ENCODE data around the gene CNTN4.

CNTN4 gene

DNA sequence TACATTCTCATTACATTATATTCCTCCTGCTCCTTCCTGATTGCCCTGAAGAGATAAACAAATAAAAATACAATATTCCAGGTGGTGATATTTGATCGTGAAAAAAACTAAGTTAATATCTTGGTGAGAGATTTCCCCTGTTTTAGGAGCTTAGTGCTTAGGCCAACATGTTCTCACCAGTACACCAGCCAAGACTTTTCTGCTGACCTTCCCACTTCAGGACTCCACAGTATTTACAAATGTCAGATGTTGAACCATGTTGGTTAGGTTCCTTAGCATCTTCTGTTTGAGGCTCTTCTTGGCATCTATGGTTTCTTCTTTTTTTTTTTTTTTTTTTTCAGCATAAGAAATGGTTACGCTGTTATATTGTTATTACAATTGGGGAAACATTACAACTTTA, 764.5 kb downstream of the CNTN4 start:
- no peak for DNase-seq (ENCODE audit: low read depth, low spot score)
- H3K4me3 ChIP-seq (ENCODE audit: low read depth, low read length) = no peak overlapping the region
- in situ Hi-C loops (cut with HindIII; ENCODE audit: low sequenced_read_pairs) = no loop called here
- TF ChIP-seq, protein P1, sequence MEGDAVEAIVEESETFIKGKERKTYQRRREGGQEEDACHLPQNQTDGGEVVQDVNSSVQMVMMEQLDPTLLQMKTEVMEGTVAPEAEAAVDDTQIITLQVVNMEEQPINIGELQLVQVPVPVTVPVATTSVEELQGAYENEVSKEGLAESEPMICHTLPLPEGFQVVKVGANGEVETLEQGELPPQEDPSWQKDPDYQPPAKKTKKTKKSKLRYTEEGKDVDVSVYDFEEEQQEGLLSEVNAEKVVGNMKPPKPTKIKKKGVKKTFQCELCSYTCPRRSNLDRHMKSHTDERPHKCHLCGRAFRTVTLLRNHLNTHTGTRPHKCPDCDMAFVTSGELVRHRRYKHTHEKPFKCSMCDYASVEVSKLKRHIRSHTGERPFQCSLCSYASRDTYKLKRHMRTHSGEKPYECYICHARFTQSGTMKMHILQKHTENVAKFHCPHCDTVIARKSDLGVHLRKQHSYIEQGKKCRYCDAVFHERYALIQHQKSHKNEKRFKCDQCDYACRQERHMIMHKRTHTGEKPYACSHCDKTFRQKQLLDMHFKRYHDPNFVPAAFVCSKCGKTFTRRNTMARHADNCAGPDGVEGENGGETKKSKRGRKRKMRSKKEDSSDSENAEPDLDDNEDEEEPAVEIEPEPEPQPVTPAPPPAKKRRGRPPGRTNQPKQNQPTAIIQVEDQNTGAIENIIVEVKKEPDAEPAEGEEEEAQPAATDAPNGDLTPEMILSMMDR (IDR thresholded peaks at IDR 0.05; ENCODE audit: low read depth, low read length) = no peak

GRCh38 chr3:2869905-2870304, 771.2 kb downstream of the CNTN4 start:
- TF ChIP-seq, protein P1 (IDR thresholded peaks at IDR 0.05; ENCODE audit: low read depth, low read length) = no peak
- DNase-seq (ENCODE audit: low read depth, low spot score) = no peak
- H3K4me3 ChIP-seq (ENCODE audit: low read depth, low read length) = no peak overlapping the region
- in situ Hi-C loops (cut with HindIII; ENCODE audit: low sequenced_read_pairs) = no loop called here

GRCh38 chr3:2870724-2871333, 772.2 kb downstream of the CNTN4 start:
- TF ChIP-seq, protein P1 (IDR thresholded peaks at IDR 0.05; ENCODE audit: low read depth, low read length) = no peak
- in situ Hi-C loops (cut with HindIII; ENCODE audit: low sequenced_read_pairs) = no loop called here
- no peak for DNase-seq (ENCODE audit: low read depth, low spot score)
- H3K4me3 ChIP-seq (ENCODE audit: low read depth, low read length) = no peak overlapping the region

GRCh38 chr3:2872884-2873283, 774.2 kb downstream of the CNTN4 start:
- in situ Hi-C loops (cut with HindIII; ENCODE audit: low sequenced_read_pairs) = no loop called here
- H3K4me3 ChIP-seq (ENCODE audit: low read depth, low read length) = no peak overlapping the region
- TF ChIP-seq, protein P1 (IDR thresholded peaks at IDR 0.05; ENCODE audit: low read depth, low read length) = no peak
- DNase-seq (ENCODE audit: low read depth, low spot score) = no peak

DNA sequence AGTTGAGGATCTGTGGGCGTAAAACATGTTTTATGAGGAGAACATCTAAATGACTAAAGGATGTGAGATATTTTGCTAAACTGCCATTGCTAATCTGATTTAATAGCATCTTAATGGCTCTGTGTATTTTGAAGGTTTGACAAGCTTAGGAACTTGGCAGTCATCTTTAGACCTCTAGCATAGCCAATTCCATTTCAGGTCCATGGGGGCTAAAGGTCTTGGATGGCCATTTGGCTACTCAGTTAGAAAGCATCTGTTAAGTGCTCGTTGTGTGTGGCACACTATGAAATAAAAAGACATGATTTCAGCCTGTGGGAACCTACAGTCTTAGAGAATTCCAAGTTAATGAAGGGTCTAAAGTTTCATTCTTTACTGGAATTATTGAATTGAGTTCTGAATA, 775.3 kb downstream of the CNTN4 start:
- TF ChIP-seq, protein P1 (IDR thresholded peaks at IDR 0.05; ENCODE audit: low read depth, low read length) = no peak
- no peak for DNase-seq (ENCODE audit: low read depth, low spot score)
- no peak overlapping the region for H3K4me3 ChIP-seq (ENCODE audit: low read depth, low read length)
- in situ Hi-C loops (cut with HindIII; ENCODE audit: low sequenced_read_pairs) = no loop called here

DNA sequence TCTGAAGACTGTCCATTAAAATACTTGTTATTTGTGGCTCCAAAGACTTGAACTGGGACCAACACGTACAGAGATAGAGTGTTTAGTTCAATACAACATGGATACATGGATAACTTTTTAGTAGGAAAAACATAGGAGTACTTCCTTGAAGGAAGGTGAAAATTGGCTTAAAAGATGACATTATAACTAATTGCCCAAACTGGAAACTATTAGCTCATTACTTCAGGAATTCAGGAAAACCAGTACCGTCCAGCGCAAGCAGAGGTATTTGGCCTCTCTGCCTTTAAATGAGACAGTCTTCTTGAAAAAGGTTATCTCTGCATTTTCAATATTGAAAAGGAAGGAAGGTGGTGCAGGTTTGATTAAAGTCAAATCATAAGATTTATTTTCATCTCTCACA, 777.0 kb downstream of the CNTN4 start:
- DNase-seq (ENCODE audit: low read depth, low spot score) = no peak
- TF ChIP-seq, protein P1 (IDR thresholded peaks at IDR 0.05; ENCODE audit: low read depth, low read length) = no peak

More for the DNA sequence above, 777.0 kb downstream of the CNTN4 start:
- no peak overlapping the region for H3K4me3 ChIP-seq (ENCODE audit: low read depth, low read length)
- in situ Hi-C loops (cut with HindIII; ENCODE audit: low sequenced_read_pairs) = no loop called here

Data from astrocyte of the spinal cord (primary cell).